Mesenchymal stem cell (in vitro differentiated cells and primary cell): ENCODE measurements around the gene MOCOS.
A peak's percentile ranks its signal among the peaks of the same experiment; 100 is the strongest.

Experiments used
- DNase-seq: peaks from one replicate; pipeline ENCODE4 v3.0.0-alpha.2; 2013
- H2AFZ ChIP-seq: one replicate; pipeline ENCODE4 v1.6.1; 2013; ENCODE audit warnings: low read depth, mild to moderate bottlenecking, control low read depth, inconsistent platforms, low read length, moderate library complexity
- H2AK5ac ChIP-seq: 2 replicates; pipeline ENCODE4 v1.6.1; 2013; ENCODE audit warnings: low read length, moderate library complexity, mild to moderate bottlenecking, inconsistent platforms; ENCODE audit not compliant: severe bottlenecking
- H2BK120ac ChIP-seq: one replicate; pipeline ENCODE4 v1.6.1; 2013; ENCODE audit warnings: low read depth, mild to moderate bottlenecking, inconsistent platforms, low read length, moderate library complexity
- H2BK12ac ChIP-seq, 2 experiments: one replicate each; pipeline ENCODE4 v1.6.1; 2013; ENCODE audit warnings: inconsistent platforms in 2 of 2, low read length in 2 of 2, mild to moderate bottlenecking in 2 of 2, moderate library complexity in 2 of 2, control low read depth in 1 of 2
- H2BK15ac ChIP-seq: one replicate; pipeline ENCODE4 v1.6.1; 2013; ENCODE audit warnings: mild to moderate bottlenecking, low read depth, inconsistent platforms; ENCODE audit not compliant: poor library complexity, severe bottlenecking
- H2BK5ac ChIP-seq: 2 replicates; pipeline ENCODE4 v1.6.1; 2013; ENCODE audit warnings: low read depth, mild to moderate bottlenecking, low read length, control low read depth, inconsistent platforms; ENCODE audit not compliant: poor library complexity, severe bottlenecking
- H3K14ac ChIP-seq, 2 experiments: one replicate each; pipeline ENCODE4 v1.6.1; 2013; ENCODE audit warnings: inconsistent platforms in 2 of 2, low read length in 2 of 2, control low read depth in 1 of 2, mild to moderate bottlenecking in 1 of 2, moderate library complexity in 1 of 2
- H3K18ac ChIP-seq, 2 experiments: one replicate each; pipeline ENCODE4 v1.6.1; 2013; ENCODE audit warnings: inconsistent platforms in 2 of 2, low read length in 2 of 2, control low read depth in 1 of 2, low read depth in 1 of 2, mild to moderate bottlenecking in 1 of 2
- H3K23ac ChIP-seq, 2 experiments: one replicate each; pipeline ENCODE4 v1.6.1; 2013; ENCODE audit warnings: inconsistent platforms in 2 of 2, low read length in 2 of 2, mild to moderate bottlenecking in 2 of 2, moderate library complexity in 2 of 2, control low read depth in 1 of 2
- H3K27ac ChIP-seq: 2 replicates; pipeline ENCODE4 v1.5.1; 2013; ENCODE audit warnings: mild to moderate bottlenecking, moderate library complexity, low read length, control low read depth, inconsistent platforms; ENCODE audit not compliant: poor library complexity, severe bottlenecking
- H3K27me3 ChIP-seq, 2 experiments: 2 replicates each; pipeline versions ENCODE4 v1.6.1 to v1.7.0; 2013; ENCODE audit warnings: low read length in 2 of 2, mild to moderate bottlenecking in 2 of 2, moderate library complexity in 2 of 2, control low read depth in 1 of 2, inconsistent platforms in 1 of 2; ENCODE audit not compliant: control insufficient read depth in 1 of 2, insufficient read depth in 1 of 2
- H3K36me3 ChIP-seq, 2 experiments: 2 replicates each; pipeline versions ENCODE4 v1.6.1 to v1.7.0; 2013; ENCODE audit warnings: low read length in 2 of 2, control low read depth in 1 of 2, inconsistent platforms in 1 of 2, low read depth in 1 of 2, mild to moderate bottlenecking in 1 of 2; ENCODE audit not compliant: insufficient read depth in 2 of 2, control insufficient read depth in 1 of 2
- H3K4ac ChIP-seq, 2 experiments: one replicate each; pipeline ENCODE4 v1.6.1; 2013; ENCODE audit warnings: inconsistent platforms in 2 of 2, low read length in 2 of 2, mild to moderate bottlenecking in 2 of 2, moderate library complexity in 2 of 2, control low read depth in 1 of 2, low read depth in 1 of 2
- H3K4me1 ChIP-seq: 2 replicates; pipeline ENCODE4 v1.6.1; 2013; ENCODE audit warnings: low read depth, low read length, control low read depth; ENCODE audit not compliant: control insufficient read depth, insufficient read depth
- H3K4me2 ChIP-seq: 2 replicates; pipeline ENCODE4 v1.6.1; 2013; ENCODE audit warnings: low read length, mild to moderate bottlenecking, inconsistent platforms; ENCODE audit not compliant: poor library complexity, severe bottlenecking
- H3K4me3 ChIP-seq, 2 experiments: 2 replicates each; pipeline versions ENCODE4 v1.5.1 to v1.7.0; 2013; ENCODE audit warnings: low read length in 2 of 2, mild to moderate bottlenecking in 2 of 2, control low read depth in 1 of 2, low read depth in 1 of 2; ENCODE audit not compliant: insufficient read depth in 1 of 2
- H3K79me1 ChIP-seq: replicated peaks from 2 replicates; pipeline ENCODE4 v1.6.1; 2013; ENCODE audit warnings: mild to moderate bottlenecking, control low read depth, low read length, inconsistent platforms; ENCODE audit not compliant: poor library complexity, severe bottlenecking
- H3K9ac ChIP-seq: 2 replicates; pipeline ENCODE4 v1.7.0; 2013; ENCODE audit warnings: mild to moderate bottlenecking, low read length, moderate library complexity
- H3K9me3 ChIP-seq: 2 replicates; pipeline ENCODE4 v1.7.0; 2013; ENCODE audit warnings: mild to moderate bottlenecking, low read length; ENCODE audit not compliant: control insufficient read depth
- H4K8ac ChIP-seq: one replicate; pipeline ENCODE4 v1.6.1; 2013; ENCODE audit warnings: inconsistent platforms, mild to moderate bottlenecking, low read length, moderate library complexity
- H4K91ac ChIP-seq: one replicate; pipeline ENCODE4 v1.6.1; 2013; ENCODE audit warnings: mild to moderate bottlenecking, low read length, inconsistent platforms
- WGBS: methylation state at CpG from one replicate; pipeline ENCODE4 v1.1.7; 2013; ENCODE audit warnings: mixed read lengths; 5-methylcytosine and 5-hydroxymethylcytosine counted together

MOCOS gene

GRCh38 chr18:36169938-36170337 lies 17.4 kb upstream of the MOCOS start:
- Histone ChIP-seq H4K8ac (no peak overlapping the region), H3K4me2 (no peak overlapping the region), H2BK12ac (no peak overlapping the region), H3K4me3 (no peak overlapping the region), H2AFZ (no peak overlapping the region), H3K9me3 (no peaks in the 10 kb centered on the region), H3K79me1 (peaks cover 23% of the 10 kb centered on the region), H3K36me3 (peaks cover 50 to 89% of the 10 kb centered on the region in 2 experiments), H2BK15ac (no peak overlapping the region), H3K9ac (no peak overlapping the region), H2AK5ac (no peak overlapping the region), H3K4ac (no peak overlapping the region), H2BK5ac (no peak overlapping the region), H3K18ac (no peak overlapping the region), H3K4me1 (peaks cover 2% of the 10 kb centered on the region), H4K91ac (no peak overlapping the region), H3K23ac (no peak overlapping the region), H3K14ac (peak overlapping the region in 1 of 2 experiments; percentile 31), H3K27me3 (no peaks in the 10 kb centered on the region), H3K27ac (no peak overlapping the region), H2BK120ac (no peak overlapping the region)
- no peak for DNase-seq
- WGBS = 82% methylated on average over 3 of the region's 5 CpGs

GRCh38 chr18:36175481-36175880 lies 11.8 kb upstream of the MOCOS start:
- no peak overlapping the region for H2BK15ac ChIP-seq
- peaks cover 30 to 80% of the 10 kb centered on the region in 2 experiments for H3K36me3 ChIP-seq
- H3K27ac ChIP-seq = no peak overlapping the region
- peaks cover 17% of the 10 kb centered on the region for H3K79me1 ChIP-seq
- H2BK12ac ChIP-seq = no peak overlapping the region
- H4K91ac ChIP-seq = no peak overlapping the region
- DNase-seq = no peak
- no peak overlapping the region for H3K9ac ChIP-seq
- H2BK5ac ChIP-seq = no peak overlapping the region
- H3K4ac ChIP-seq = no peak overlapping the region
- H3K23ac ChIP-seq = no peak overlapping the region
- H3K4me3 ChIP-seq = no peak overlapping the region
- no peak overlapping the region for H4K8ac ChIP-seq
- H3K18ac ChIP-seq = no peak overlapping the region
- H3K14ac ChIP-seq = no peak overlapping the region
- H3K27me3 ChIP-seq = no peaks in the 10 kb centered on the region
- H3K4me1 ChIP-seq = no peaks in the 10 kb centered on the region
- 97% methylated on average over 1 of the region's 1 CpG for WGBS
- no peak overlapping the region for H2AK5ac ChIP-seq
- H3K9me3 ChIP-seq = no peaks in the 10 kb centered on the region
- H3K4me2 ChIP-seq = no peak overlapping the region
- no peak overlapping the region for H2AFZ ChIP-seq
- no peak overlapping the region for H2BK120ac ChIP-seq

- Histone ChIP-seq H4K8ac (no peak overlapping the region), H3K4me2 (no peak overlapping the region), H3K79me1 (peaks cover 14% of the 10 kb centered on the region), H3K4ac (no peak overlapping the region), H3K9me3 (no peaks in the 10 kb centered on the region), H2BK15ac (no peak overlapping the region), H2BK5ac (no peak overlapping the region), H3K14ac (no peak overlapping the region), H3K27me3 (no peaks in the 10 kb centered on the region), H3K4me1 (no peaks in the 10 kb centered on the region), H2BK12ac (no peak overlapping the region), H4K91ac (no peak overlapping the region), H3K27ac (no peak overlapping the region), H2AFZ (no peak overlapping the region), H3K4me3 (no peak overlapping the region), H3K23ac (no peak overlapping the region), H3K9ac (no peak overlapping the region), H3K36me3 (peaks cover 27 to 73% of the 10 kb centered on the region in 2 experiments), H3K18ac (no peak overlapping the region), H2BK120ac (no peak overlapping the region), H2AK5ac (no peak overlapping the region)
- WGBS = 96% methylated on average over 2 of the region's 2 CpGs
- no peak for DNase-seq
Observed at GRCh38 chr18:36176177-36176584, 11.1 kb upstream of the MOCOS start.

- H2BK15ac ChIP-seq = no peak overlapping the region
Observed at GRCh38 chr18:36176711-36177110, 10.6 kb upstream of the MOCOS start.

More at GRCh38 chr18:36176711-36177110, 10.6 kb upstream of the MOCOS start:
- Histone ChIP-seq H3K9me3 (no peaks in the 10 kb centered on the region), H3K27ac (no peak overlapping the region), H2BK120ac (no peak overlapping the region), H3K36me3 (peaks cover 23 to 68% of the 10 kb centered on the region in 2 experiments), H3K14ac (no peak overlapping the region), H3K18ac (no peak overlapping the region), H2BK5ac (no peak overlapping the region), H2BK12ac (no peak overlapping the region), H3K4ac (no peak overlapping the region), H3K4me3 (no peak overlapping the region), H3K4me1 (peaks cover 2% of the 10 kb centered on the region), H3K4me2 (no peak overlapping the region), H2AK5ac (no peak overlapping the region), H4K91ac (no peak overlapping the region), H2AFZ (no peak overlapping the region), H4K8ac (no peak overlapping the region), H3K9ac (no peak overlapping the region), H3K23ac (no peak overlapping the region), H3K79me1 (peaks cover 10% of the 10 kb centered on the region), H3K27me3 (no peaks in the 10 kb centered on the region)
- no peak for DNase-seq
- 95% methylated on average over 9 of the region's 9 CpGs for WGBS
